ENCODE results near the gene SELENOH. TPM values are rescaled to one million over a fixed set of nuclear protein-coding genes. Genes with fewer than 3 reads are reported as not detected.
A peak's percentile ranks its signal among the peaks of the same experiment; 100 is the strongest.

Gene SELENOH
- total RNA-seq, 2 donors from 2014 or later, result 149 to 175 TPM

- no peaks in the 10 kb centered on the region for H3K9me3 Mint-ChIP-seq
- H3K27me3 Mint-ChIP-seq, result no peaks in the 10 kb centered on the region
- ATAC-seq (replicated peaks), result no peak
- no peaks in the 10 kb centered on the region for H3K4me1 Mint-ChIP-seq
- H3K4me3 Mint-ChIP-seq, result no peak overlapping the region
- no peak overlapping the region for H3K27ac Mint-ChIP-seq
- no peaks in the 10 kb centered on the region for H3K36me3 Mint-ChIP-seq (ENCODE audit: low read depth)
Observed at GRCh38 chr11:57785072-57785471, 43.8 kb downstream of the SELENOH start.

DNA sequence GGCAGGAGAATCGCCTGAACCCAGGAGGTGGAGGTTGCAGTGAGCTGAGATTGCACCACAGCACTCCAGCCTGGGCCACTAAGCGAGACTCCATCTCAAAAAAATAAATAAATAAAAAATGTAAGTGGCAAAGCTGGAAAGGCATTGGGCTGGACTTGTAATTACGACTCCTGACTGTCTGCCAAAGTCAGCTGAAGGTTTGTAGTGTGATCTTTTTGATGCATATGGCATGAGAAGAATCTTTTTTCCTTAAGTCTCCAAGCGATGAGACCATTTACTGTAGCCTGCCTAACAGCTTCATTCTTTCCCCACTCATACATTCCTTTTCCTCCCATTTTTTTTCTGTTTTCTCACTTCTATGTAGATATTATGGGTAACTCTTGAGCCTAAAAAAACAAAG, 45.1 kb downstream of the SELENOH start:
- Mint-ChIP-seq H3K27me3 (no peaks in the 10 kb centered on the region), H3K4me1 (no peaks in the 10 kb centered on the region), H3K9me3 (no peaks in the 10 kb centered on the region), H3K36me3 (ENCODE audit: low read depth) (no peaks in the 10 kb centered on the region), H3K4me3 (no peak overlapping the region), H3K27ac (no peak overlapping the region)
- no peak for ATAC-seq (replicated peaks)

GRCh38 chr11:57787006-57787604, 45.8 kb downstream of the SELENOH start:
- no peaks in the 10 kb centered on the region for H3K9me3 Mint-ChIP-seq
- no peaks in the 10 kb centered on the region for H3K27me3 Mint-ChIP-seq
- peaks cover 4% of the 10 kb centered on the region for H3K4me1 Mint-ChIP-seq
- peaks cover 3% of the 10 kb centered on the region for H3K36me3 Mint-ChIP-seq (ENCODE audit: low read depth)
- no peak overlapping the region for H3K27ac Mint-ChIP-seq
- no peak overlapping the region for H3K4me3 Mint-ChIP-seq
- no peak for ATAC-seq (replicated peaks)

GRCh38 chr11:57787920-57788702, 46.8 kb downstream of the SELENOH start:
- Mint-ChIP-seq H3K36me3 (ENCODE audit: low read depth) (peaks cover 7% of the 10 kb centered on the region), H3K4me3 (no peak overlapping the region), H3K4me1 (peaks cover 8% of the 10 kb centered on the region)

GRCh38 chr11:57788703-57789088, 47.4 kb downstream of the SELENOH start:
- Mint-ChIP-seq H3K4me3 (no peak overlapping the region), H3K9me3 (no peaks in the 10 kb centered on the region), H3K4me1 (peaks cover 12% of the 10 kb centered on the region), H3K27ac (no peak overlapping the region), H3K27me3 (no peaks in the 10 kb centered on the region), H3K36me3 (ENCODE audit: low read depth) (peaks cover 7% of the 10 kb centered on the region)
- no peak for ATAC-seq (replicated peaks)

More at GRCh38 chr11:57787920-57788702, 46.8 kb downstream of the SELENOH start:
- Mint-ChIP-seq H3K27me3 (no peaks in the 10 kb centered on the region), H3K27ac (no peak overlapping the region), H3K9me3 (no peaks in the 10 kb centered on the region)
- ATAC-seq (replicated peaks), result no peak

- H3K4me1 Mint-ChIP-seq, result peaks cover 17% of the 10 kb centered on the region
- peak overlapping the region; percentile 79 for H3K27ac Mint-ChIP-seq
Observed at GRCh38 chr11:57791321-57792059, 50.2 kb downstream of the SELENOH start.

DNA sequence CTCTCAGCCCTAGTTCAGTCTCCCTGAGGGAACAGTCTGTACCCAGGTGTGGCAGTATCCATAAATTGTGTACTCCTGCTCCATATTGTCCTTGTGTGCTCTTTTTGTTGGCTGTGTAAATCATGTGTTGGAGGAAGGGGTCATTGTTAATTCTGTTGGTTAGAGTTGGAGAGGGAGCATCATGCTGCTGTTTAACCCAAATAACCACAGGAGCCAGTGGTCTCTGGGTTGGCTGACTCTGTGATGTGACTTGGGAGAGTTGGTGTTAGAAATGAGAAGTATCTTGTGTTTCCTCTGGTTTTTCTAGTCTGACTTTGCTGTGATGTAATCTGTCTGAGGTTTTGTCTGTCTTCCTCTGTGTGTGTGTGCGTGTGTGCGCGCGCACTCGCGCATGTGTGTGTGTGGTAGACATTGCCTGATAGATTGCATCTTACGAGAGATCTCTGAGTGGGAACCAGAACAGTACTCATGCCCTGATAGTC, 50.8 kb downstream of the SELENOH start:
- peaks cover 19% of the 10 kb centered on the region for H3K36me3 Mint-ChIP-seq (ENCODE audit: low read depth)
- peak overlapping the region; percentile 73 for H3K4me3 Mint-ChIP-seq
- ATAC-seq (replicated peaks), result peak; percentile 96
- no peaks in the 10 kb centered on the region for H3K27me3 Mint-ChIP-seq
- peak overlapping the region; percentile 79 for H3K27ac Mint-ChIP-seq
- H3K4me1 Mint-ChIP-seq, result peaks cover 17% of the 10 kb centered on the region
- H3K9me3 Mint-ChIP-seq, result no peaks in the 10 kb centered on the region

More at GRCh38 chr11:57791321-57792059, 50.2 kb downstream of the SELENOH start:
- no peak for ATAC-seq (replicated peaks)
- Mint-ChIP-seq H3K36me3 (ENCODE audit: low read depth) (peaks cover 14% of the 10 kb centered on the region), H3K9me3 (no peaks in the 10 kb centered on the region), H3K27me3 (no peaks in the 10 kb centered on the region), H3K4me3 (peak overlapping the region; percentile 73)

- Mint-ChIP-seq H3K36me3 (ENCODE audit: low read depth) (peaks cover 19% of the 10 kb centered on the region), H3K27ac (peak overlapping the region; percentile 79), H3K4me3 (peak overlapping the region; percentile 73), H3K9me3 (no peaks in the 10 kb centered on the region), H3K27me3 (no peaks in the 10 kb centered on the region), H3K4me1 (peaks cover 17% of the 10 kb centered on the region)
- peak; percentile 15 for ATAC-seq (replicated peaks)
Observed at GRCh38 chr11:57792870-57793269, 51.6 kb downstream of the SELENOH start.

Other genes starting within 250 kb of the SELENOH start
- 10 to 100 TPM in 1 of 2 donors, 1 to 10 TPM in 1; 9.1 to 20.0 TPM for gene SLC43A1, start 225.8 kb upstream of the SELENOH start, total RNA-seq
- 100 to 1,000 TPM in 1 of 2 donors, 10 to 100 TPM in 1; 56.4 to 125 TPM for gene TIMM10, start 210.7 kb upstream of the SELENOH start, total RNA-seq
- gene SMTNL1, start 203.9 kb upstream of the SELENOH start, total RNA-seq, result not detected
- gene UBE2L6, start 173.8 kb upstream of the SELENOH start, total RNA-seq, result 100 to 1,000 TPM in 1 of 2 donors, 10 to 100 TPM in 1; 69.2 to 110 TPM
- gene SERPING1, start 143.8 kb upstream of the SELENOH start, total RNA-seq, result not detected
- 1 to 10 TPM in 1 of 2 donors, not detected in 1; 1.5 TPM for gene YPEL4, start 91.6 kb upstream of the SELENOH start, total RNA-seq
- gene CLP1, start 83.7 kb upstream of the SELENOH start, total RNA-seq, result 10 to 100 TPM; 16.6 to 24.1 TPM
- gene ZDHHC5, start 73.4 kb upstream of the SELENOH start, total RNA-seq, result 10 to 100 TPM; 58.2 to 79.9 TPM
- 10 to 100 TPM; 10.9 to 12.3 TPM for gene MED19, start 29.3 kb upstream of the SELENOH start, total RNA-seq
- gene TMX2, start 28.9 kb upstream of the SELENOH start, total RNA-seq, result 10 to 100 TPM; 40.3 to 75.7 TPM
- gene BTBD18, start 10.3 kb downstream of the SELENOH start, total RNA-seq, result not detected
- 10 to 100 TPM in 1 of 2 donors, 1 to 10 TPM in 1; 4.6 to 12.5 TPM for gene CTNND1, start 20.3 kb downstream of the SELENOH start, total RNA-seq

Measured in activated T-helper 17 cell treated with anti-CD3 and anti-CD28 coated beads, Interleukin-2, amount 50 U/mL, for 72 hours (primary cell).